Glutamatergic neuron (in vitro differentiated cells): ENCODE measurements around the gene TRIM5. TPM values are rescaled to one million over a fixed set of nuclear protein-coding genes. Genes with fewer than 3 reads are reported as not detected.

Source experiments
- DNase-seq: peaks from one replicate; pipeline ENCODE4 v3.0.0; 2022
- H3K27ac Mint-ChIP-seq: one replicate; pipeline ENCODE4 v1.8.0; 2020; ENCODE audit warnings: mild to moderate bottlenecking, mixed read lengths, inconsistent platforms; ENCODE audit not compliant: unreplicated experiment
- H3K27me3 Mint-ChIP-seq: one replicate; pipeline ENCODE4 v1.8.0; 2020; ENCODE audit warnings: mild to moderate bottlenecking, moderate library complexity, mixed read lengths, inconsistent platforms; ENCODE audit not compliant: unreplicated experiment
- H3K36me3 Mint-ChIP-seq: one replicate; pipeline ENCODE4 v1.8.0; 2020; ENCODE audit warnings: mild to moderate bottlenecking, mixed read lengths, inconsistent platforms; ENCODE audit not compliant: unreplicated experiment
- H3K4me1 Mint-ChIP-seq: one replicate; pipeline ENCODE4 v1.8.0; 2020; ENCODE audit warnings: mild to moderate bottlenecking, low read depth, mixed read lengths, inconsistent platforms; ENCODE audit not compliant: unreplicated experiment
- H3K4me3 Mint-ChIP-seq: one replicate; pipeline ENCODE4 v1.8.0; 2020; ENCODE audit warnings: mild to moderate bottlenecking, mixed read lengths, inconsistent platforms; ENCODE audit not compliant: unreplicated experiment
- H3K9me3 Mint-ChIP-seq: one replicate; pipeline ENCODE4 v1.8.0; 2020; ENCODE audit warnings: mild to moderate bottlenecking, moderate library complexity, mixed read lengths, inconsistent platforms; ENCODE audit not compliant: unreplicated experiment
- total RNA-seq: library from RNA; stranded (reverse); fragmentation: NEBNext Ultra II Directional; extraction: Animal tissue kit (Norgen Biotek cat#: 25700); gene quantifications from one replicate; pipeline ENCODE4 v1.2.1, GENCODE V29; 2021; ENCODE audit not compliant: unreplicated experiment
- TF ChIP-seq, protein P1 (sequence below): fragments of 200-600 bp; sonication (generic); IDR thresholded peaks from one replicate; pipeline ENCODE4 v1.5.0; 2021; ENCODE audit not compliant: partially characterized antibody, unreplicated experiment

The TRIM5 gene
- total RNA-seq, 1 donor from 2014 or later, result 2.6 TPM

DNA sequence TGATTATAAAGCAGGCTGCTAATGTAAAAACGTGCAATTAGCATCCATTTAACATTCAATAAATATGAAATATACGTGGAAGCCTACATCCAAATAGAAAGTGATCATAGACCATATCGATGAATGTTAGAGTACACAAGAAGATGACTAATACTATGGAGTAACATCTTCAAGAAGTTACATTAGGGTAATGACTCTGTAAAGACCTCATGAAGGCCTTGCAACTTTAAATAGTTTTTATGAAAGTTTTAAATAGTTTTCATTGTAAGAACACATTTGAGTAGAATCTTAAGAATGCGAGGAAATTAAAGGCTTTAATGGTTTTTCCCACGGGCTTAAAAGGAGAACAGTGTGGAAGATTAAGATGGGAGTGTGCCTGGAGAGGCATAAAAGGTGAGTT is 58.7 kb downstream of the TRIM5 start:
- no peak overlapping the region for H3K27ac Mint-ChIP-seq
- no peaks in the 10 kb centered on the region for H3K4me1 Mint-ChIP-seq
- TF ChIP-seq, protein P1, sequence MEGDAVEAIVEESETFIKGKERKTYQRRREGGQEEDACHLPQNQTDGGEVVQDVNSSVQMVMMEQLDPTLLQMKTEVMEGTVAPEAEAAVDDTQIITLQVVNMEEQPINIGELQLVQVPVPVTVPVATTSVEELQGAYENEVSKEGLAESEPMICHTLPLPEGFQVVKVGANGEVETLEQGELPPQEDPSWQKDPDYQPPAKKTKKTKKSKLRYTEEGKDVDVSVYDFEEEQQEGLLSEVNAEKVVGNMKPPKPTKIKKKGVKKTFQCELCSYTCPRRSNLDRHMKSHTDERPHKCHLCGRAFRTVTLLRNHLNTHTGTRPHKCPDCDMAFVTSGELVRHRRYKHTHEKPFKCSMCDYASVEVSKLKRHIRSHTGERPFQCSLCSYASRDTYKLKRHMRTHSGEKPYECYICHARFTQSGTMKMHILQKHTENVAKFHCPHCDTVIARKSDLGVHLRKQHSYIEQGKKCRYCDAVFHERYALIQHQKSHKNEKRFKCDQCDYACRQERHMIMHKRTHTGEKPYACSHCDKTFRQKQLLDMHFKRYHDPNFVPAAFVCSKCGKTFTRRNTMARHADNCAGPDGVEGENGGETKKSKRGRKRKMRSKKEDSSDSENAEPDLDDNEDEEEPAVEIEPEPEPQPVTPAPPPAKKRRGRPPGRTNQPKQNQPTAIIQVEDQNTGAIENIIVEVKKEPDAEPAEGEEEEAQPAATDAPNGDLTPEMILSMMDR, result no peak
- no peaks in the 10 kb centered on the region for H3K9me3 Mint-ChIP-seq
- no peaks in the 10 kb centered on the region for H3K27me3 Mint-ChIP-seq
- H3K4me3 Mint-ChIP-seq, result no peak overlapping the region
- DNase-seq, result no peak
- no peaks in the 10 kb centered on the region for H3K36me3 Mint-ChIP-seq

DNA sequence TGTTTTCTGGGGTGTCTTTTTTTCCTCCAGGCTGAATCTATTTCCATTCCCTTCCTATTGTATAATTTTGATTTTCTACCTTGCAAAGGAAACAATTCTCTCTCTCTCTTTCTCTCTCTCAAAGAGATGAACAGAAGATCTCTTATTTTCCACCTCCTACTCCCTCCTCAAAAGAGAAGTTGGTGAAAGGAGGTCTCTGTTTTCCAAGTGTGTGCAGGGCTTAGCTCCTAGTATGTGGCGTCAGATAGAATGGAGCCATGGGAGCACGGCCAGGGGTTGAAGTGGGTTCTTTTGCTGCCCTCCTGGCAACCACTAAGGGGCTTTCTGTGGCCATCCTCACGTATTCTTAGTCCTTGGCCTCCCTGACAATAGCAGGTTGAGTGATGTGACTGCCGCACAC is 59.6 kb downstream of the TRIM5 start:
- H3K27me3 Mint-ChIP-seq, result no peaks in the 10 kb centered on the region
- no peaks in the 10 kb centered on the region for H3K4me1 Mint-ChIP-seq
- no peaks in the 10 kb centered on the region for H3K9me3 Mint-ChIP-seq
- no peak overlapping the region for H3K4me3 Mint-ChIP-seq
- no peak for DNase-seq
- no peak overlapping the region for H3K27ac Mint-ChIP-seq
- H3K36me3 Mint-ChIP-seq, result no peaks in the 10 kb centered on the region
- TF ChIP-seq, protein P1, result no peak

DNA sequence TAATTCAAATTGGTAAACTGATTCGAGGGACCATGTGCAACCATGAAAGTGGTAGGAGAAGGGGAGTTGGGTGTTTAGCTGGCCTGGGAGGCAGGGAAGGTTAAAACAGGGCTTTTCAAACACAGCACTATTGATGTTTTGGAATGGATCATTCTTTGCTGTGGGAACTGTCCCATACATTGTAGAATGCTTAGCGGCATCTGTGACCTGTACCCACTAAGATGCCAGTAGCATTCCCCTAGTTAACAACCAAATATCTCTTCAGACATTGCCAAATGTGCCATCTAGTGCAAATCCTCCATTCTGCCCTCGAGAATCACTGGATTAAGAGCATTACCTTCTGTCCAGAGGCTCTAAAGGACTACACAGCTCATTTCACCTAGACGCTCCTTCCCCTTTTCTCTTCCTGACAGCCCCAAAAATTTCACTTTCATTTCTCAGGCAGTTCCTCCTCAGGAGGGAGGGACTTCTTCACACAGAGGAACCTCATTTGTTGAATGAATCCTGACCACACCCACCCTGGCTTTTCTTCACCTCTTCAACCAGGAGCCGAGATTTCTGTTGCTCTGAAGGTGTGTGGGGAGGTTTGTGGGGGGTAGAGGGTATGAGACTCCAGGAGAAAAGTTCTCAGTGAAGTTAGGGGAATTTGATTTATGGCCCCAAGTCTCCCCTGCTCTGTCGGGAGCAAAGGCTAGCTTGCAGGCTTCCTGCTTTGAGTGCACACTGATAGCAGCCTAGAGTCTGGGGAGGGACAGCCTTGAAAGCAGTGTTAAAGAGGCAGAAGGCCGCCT is 60.2 kb downstream of the TRIM5 start, which contains the start of gene TRIM34:
TRIM34 (plus strand) TSS at position 513 of the 791 bp plus-strand sequence. CDS start 7,331 bp downstream, outside the sequence.
- no peak for DNase-seq
- no peaks in the 10 kb centered on the region for H3K9me3 Mint-ChIP-seq
- H3K4me1 Mint-ChIP-seq, result no peaks in the 10 kb centered on the region
- H3K27me3 Mint-ChIP-seq, result no peaks in the 10 kb centered on the region
- TF ChIP-seq, protein P1, result no peak
- H3K4me3 Mint-ChIP-seq, result no peak within 1 kb of the TSS
- H3K27ac Mint-ChIP-seq, result no peak within 1 kb of the TSS
- no peaks in the 10 kb centered on the region for H3K36me3 Mint-ChIP-seq

DNA sequence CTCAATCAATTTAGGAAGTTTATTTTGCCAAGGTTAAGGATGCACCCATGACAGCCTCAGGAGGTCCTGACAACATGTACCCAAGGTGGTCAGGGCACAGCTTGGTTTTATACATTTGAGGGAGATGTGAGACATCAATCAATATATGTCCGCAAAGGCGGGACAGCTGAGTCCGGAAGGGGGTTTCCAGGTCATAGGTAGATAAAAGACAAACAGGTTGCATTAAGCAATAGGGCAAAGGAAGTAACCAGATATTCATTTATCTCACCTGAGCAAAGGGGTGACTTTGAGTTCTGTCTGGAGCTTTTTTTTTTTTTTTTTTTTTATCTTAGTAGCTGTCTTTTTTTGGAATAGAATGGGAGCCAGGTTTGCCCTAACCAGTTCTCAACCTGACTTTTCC is 62.1 kb downstream of the TRIM5 start:
- TF ChIP-seq, protein P1, result no peak
- Mint-ChIP-seq H3K4me1 (no peaks in the 10 kb centered on the region), H3K27me3 (no peaks in the 10 kb centered on the region), H3K36me3 (no peaks in the 10 kb centered on the region), H3K9me3 (no peaks in the 10 kb centered on the region), H3K27ac (no peak overlapping the region), H3K4me3 (no peak overlapping the region)
- DNase-seq, result no peak

DNA sequence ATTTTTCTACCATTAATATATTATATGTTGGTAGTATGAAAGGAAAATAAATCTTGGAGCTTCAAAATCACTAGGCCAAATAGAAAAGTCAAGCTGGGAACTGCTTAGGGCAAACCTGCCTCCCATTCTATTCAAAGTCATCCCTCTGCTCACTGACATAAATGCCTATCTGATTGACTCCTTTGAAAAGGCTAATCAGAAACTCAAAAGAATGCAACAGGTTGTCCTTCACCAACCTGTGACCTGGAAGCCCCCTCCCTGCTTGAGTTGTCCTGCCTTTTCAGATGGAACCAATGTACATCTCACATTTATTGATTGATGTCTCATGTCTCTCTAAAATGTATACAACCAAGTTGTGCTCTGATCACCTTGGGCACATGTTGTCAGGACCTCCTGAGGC is 63.3 kb downstream of the TRIM5 start:
- Mint-ChIP-seq H3K27me3 (no peaks in the 10 kb centered on the region), H3K9me3 (no peaks in the 10 kb centered on the region), H3K4me3 (no peak overlapping the region), H3K27ac (no peak overlapping the region), H3K36me3 (no peaks in the 10 kb centered on the region), H3K4me1 (no peaks in the 10 kb centered on the region)
- DNase-seq, result no peak
- TF ChIP-seq, protein P1, result no peak
